ENCODE data around the gene RND3. TPM values are rescaled to one million over a fixed set of nuclear protein-coding genes. Genes with fewer than 3 reads are reported as not detected.

The RND3 gene
- total and polyA plus RNA-seq, 10 of the 15 experiments (the other 5 are each of a cell fraction or from before 2014, with no cell fraction given), result 0.38 to 18.3 (median 0.93) TPM

GRCh38 chr2:150477347-150477746, 10.1 kb downstream of the RND3 start:
- Histone ChIP-seq H3K4me2 (ENCODE audit: control insufficient read depth, insufficient read depth) (no peak overlapping the region), H3K27ac (ENCODE audit: control insufficient read depth, insufficient read depth) (no peak overlapping the region), H3K79me2 (ENCODE audit: control insufficient read depth, insufficient read depth, low read length) (no peaks in the 10 kb centered on the region), H2AFZ (ENCODE audit: control insufficient read depth, low read depth, low read length) (no peak overlapping the region), H4K20me1 (ENCODE audit: control insufficient read depth, insufficient read depth) (no peaks in the 10 kb centered on the region), H3K27me3 (replicated peaks in 1 of 2; ENCODE audit: control insufficient read depth in 2 of 2, insufficient read depth in 2 of 2, low read length in 1 of 2) (no peaks in the 10 kb centered on the region; a peak in 1 of 4 replicates), H3K9ac (ENCODE audit: control insufficient read depth, insufficient read depth, low read length) (no peak overlapping the region), H3K36me3 (ENCODE audit: control insufficient read depth in 2 of 2, insufficient read depth in 2 of 2, low read length in 1 of 2) (no peaks in the 10 kb centered on the region), H3K4me3 (no peak overlapping the region), H3K4me1 (ENCODE audit: control insufficient read depth, insufficient read depth, low read length) (no peaks in the 10 kb centered on the region), H3K9me3 (replicated peaks; ENCODE audit: control insufficient read depth, insufficient read depth, low read length) (no peaks in the 10 kb centered on the region)
- no TSS peak for BruUV-seq (replicated peaks)
- FAIRE-seq (no peak), DNase-seq (ENCODE audit: low read depth, low spot score) (no peak), ATAC-seq (no peak)
- SMC1A ChIA-PET (ENCODE audit: uncharacterized antibody, unreplicated experiment), result interaction anchor here (1.1 to 6.5 kb wide), 20 partner anchors 5 to 351 kb away, joined by 3 to 66 read pairs (median 6); no protein-coding TSS in a partner anchor
- no peak for TF ChIP-seq SPI1 (IDR thresholded peaks at IDR 0.05; ENCODE audit: borderline replicate concordance, insufficient read depth, low read depth, low read length)
- no peak for TF ChIP-seq RELA (IDR thresholded peaks at IDR 0.05; ENCODE audit: borderline replicate concordance, partially characterized antibody)
- TF ChIP-seq CBFB (IDR thresholded peaks at IDR 0.05; ENCODE audit: low read depth), result no peak
- no peak for TF ChIP-seq ZBTB4 (CRISPR knock-in tag; IDR thresholded peaks at IDR 0.05)
- TF ChIP-seq CBX5 (IDR thresholded peaks at IDR 0.05; ENCODE audit: low read depth), result no peak
- TF ChIP-seq STAT1 (conservative IDR thresholded peaks at IDR 0.05), result no peak
- TF ChIP-seq CEBPZ (IDR thresholded peaks at IDR 0.05; ENCODE audit: low read depth, low read length), result no peak
- TF ChIP-seq MXI1 (IDR thresholded peaks at IDR 0.05; ENCODE audit: low read depth, low read length), result no peak
- TF ChIP-seq EP300 (IDR thresholded peaks at IDR 0.05; ENCODE audit: borderline replicate concordance in 1 of 2, control insufficient read depth in 1 of 2, low read depth in 2 of 2, low read length in 2 of 2), result no peak
- TF ChIP-seq NFIC (IDR thresholded peaks at IDR 0.05; ENCODE audit: low read depth, low read length), result no peak
- TF ChIP-seq CHD1 (IDR thresholded peaks at IDR 0.05; ENCODE audit: low read depth, low read length), result no peak
- no peak for TF ChIP-seq ATF3 (IDR thresholded peaks at IDR 0.05; ENCODE audit: borderline replicate concordance, extremely low read depth, low read depth, low read length)
- 13% methylated on average over 3 of the region's 3 CpGs for WGBS (ENCODE audit: insufficient coverage, insufficient replicate concordance, low lambda C conversion rate, missing lambda C conversion rate)
- POLR2A ChIA-PET, result interaction anchor here (0.7 to 7.0 kb wide), 5 partner anchors 8 to 115 kb away, joined by 3 to 45 read pairs (median 9); no protein-coding TSS in a partner anchor
- CTCF ChIA-PET, result interaction anchor here (1.0 to 3.7 kb wide), 7 partner anchors 8 to 456 kb away, joined by 3 to 21 read pairs (median 4); no protein-coding TSS in a partner anchor
- intact Hi-C loops (cut with micrococcal nuclease; ENCODE audit: unreplicated experiment) (no loop called here), in situ Hi-C loops (cut with MboI) (no loop called here)
- RAD21 ChIA-PET (ENCODE audit: unreplicated experiment), result interaction anchor here (1.0 to 11.2 kb wide), 19 partner anchors 5 to 352 kb away, joined by 3 to 143 read pairs (median 8); no protein-coding TSS in a partner anchor
